ENCODE measurements around the gene MYL10. TPM values are rescaled to one million over a fixed set of nuclear protein-coding genes. Genes with fewer than 3 reads are reported as not detected.

MYL10 gene
- total and polyA plus RNA-seq, 2 of the 13 experiments (the other 11 are each of a cell fraction or from before 2014, with no cell fraction given) = not detected

- in situ Hi-C loops (cut with HindIII; ENCODE audit: extremely low pct_ligation_motif_present, low pct_unique_long_range_greater_than_20kb) = no loop called here
- Histone ChIP-seq H3K79me2 (ENCODE audit: insufficient read depth, low read length) (no peaks in the 10 kb centered on the region), H3K4me1 (ENCODE audit: insufficient read depth, low read length) (0 out of 2 replicates have a peak, but pooled peaks cover 4% of the 10 kb centered on the region), H3K27me3 (ENCODE audit: control insufficient read depth in 1 of 2, insufficient read depth in 2 of 2, low read length in 2 of 2) (peaks cover 4 to 38% of the 10 kb centered on the region in 2 experiments; a peak in 3 of 5 replicates), H3K4me2 (ENCODE audit: low read depth, low read length) (no peak overlapping the region), H3K27ac (ENCODE audit: extremely low read length, insufficient read depth, low read length) (no peak overlapping the region), H3K9ac (ENCODE audit: insufficient read depth, low read depth, low read length) (no peak overlapping the region), H3K4me3 (replicated peaks in 1 of 3; ENCODE audit: insufficient read depth in 1 of 3, low read depth in 2 of 3, low read length in 3 of 3) (no peak overlapping the region), H3K9me3 (ENCODE audit: low read length) (no peaks in the 10 kb centered on the region), H2AFZ (ENCODE audit: low read length) (no peak overlapping the region), H3K36me3 (replicated peaks in 1 of 2; ENCODE audit: control insufficient read depth in 1 of 2, insufficient read depth in 2 of 2, low read length in 2 of 2) (no peaks in the 10 kb centered on the region), H4K20me1 (ENCODE audit: insufficient read depth, low read length) (no peaks in the 10 kb centered on the region)
- ATAC-seq (peak; percentile 41), FAIRE-seq (no peak), DNase-seq (ENCODE audit: low spot score) (no peak)
- POLR2A ChIA-PET = no interaction called here
- BruUV-seq (replicated peaks) = no TSS peak
- intact Hi-C loops (cut with micrococcal nuclease; ENCODE audit: unreplicated experiment) = no loop called here
- no peak for TF ChIP-seq ZNF891 (CRISPR knock-in tag; IDR thresholded peaks at IDR 0.05)
- no peak for TF ChIP-seq KLF9 (CRISPR knock-in tag; IDR thresholded peaks at IDR 0.05; ENCODE audit: low read depth)
- no peak for TF ChIP-seq TBL1XR1 (IDR thresholded peaks at IDR 0.05; ENCODE audit: borderline replicate concordance, low read length, partially characterized antibody)
- TF ChIP-seq, protein P1, sequence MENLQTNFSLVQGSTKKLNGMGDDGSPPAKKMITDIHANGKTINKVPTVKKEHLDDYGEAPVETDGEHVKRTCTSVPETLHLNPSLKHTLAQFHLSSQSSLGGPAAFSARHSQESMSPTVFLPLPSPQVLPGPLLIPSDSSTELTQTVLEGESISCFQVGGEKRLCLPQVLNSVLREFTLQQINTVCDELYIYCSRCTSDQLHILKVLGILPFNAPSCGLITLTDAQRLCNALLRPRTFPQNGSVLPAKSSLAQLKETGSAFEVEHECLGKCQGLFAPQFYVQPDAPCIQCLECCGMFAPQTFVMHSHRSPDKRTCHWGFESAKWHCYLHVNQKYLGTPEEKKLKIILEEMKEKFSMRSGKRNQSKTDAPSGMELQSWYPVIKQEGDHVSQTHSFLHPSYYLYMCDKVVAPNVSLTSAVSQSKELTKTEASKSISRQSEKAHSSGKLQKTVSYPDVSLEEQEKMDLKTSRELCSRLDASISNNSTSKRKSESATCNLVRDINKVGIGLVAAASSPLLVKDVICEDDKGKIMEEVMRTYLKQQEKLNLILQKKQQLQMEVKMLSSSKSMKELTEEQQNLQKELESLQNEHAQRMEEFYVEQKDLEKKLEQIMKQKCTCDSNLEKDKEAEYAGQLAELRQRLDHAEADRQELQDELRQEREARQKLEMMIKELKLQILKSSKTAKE (CRISPR knock-in tag; IDR thresholded peaks at IDR 0.05; ENCODE audit: borderline replicate concordance) = no peak
- no peak for TF ChIP-seq HNRNPLL (IDR thresholded peaks at IDR 0.05; ENCODE audit: low read depth, low read length, poor library complexity, severe bottlenecking)
- TF ChIP-seq NCOA2 (CRISPR knock-in tag; IDR thresholded peaks at IDR 0.05) = no peak
- no peak for TF ChIP-seq TRIM22 (IDR thresholded peaks at IDR 0.05)
- TF ChIP-seq, protein P2, sequence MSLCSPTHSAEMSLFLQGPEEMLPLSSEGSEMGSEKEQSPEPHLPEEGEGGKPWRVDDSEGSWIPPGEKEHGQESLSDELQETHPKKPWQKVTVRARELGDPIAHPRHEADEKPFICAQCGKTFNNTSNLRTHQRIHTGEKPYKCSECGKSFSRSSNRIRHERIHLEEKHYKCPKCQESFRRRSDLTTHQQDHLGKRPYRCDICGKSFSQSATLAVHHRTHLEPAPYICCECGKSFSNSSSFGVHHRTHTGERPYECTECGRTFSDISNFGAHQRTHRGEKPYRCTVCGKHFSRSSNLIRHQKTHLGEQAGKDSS (CRISPR knock-in tag; IDR thresholded peaks at IDR 0.05; ENCODE audit: borderline replicate concordance, low read depth) = no peak
- no peak for TF ChIP-seq RBFOX2 (IDR thresholded peaks at IDR 0.05; ENCODE audit: low read depth, low read length)
- TF ChIP-seq, protein P3, sequence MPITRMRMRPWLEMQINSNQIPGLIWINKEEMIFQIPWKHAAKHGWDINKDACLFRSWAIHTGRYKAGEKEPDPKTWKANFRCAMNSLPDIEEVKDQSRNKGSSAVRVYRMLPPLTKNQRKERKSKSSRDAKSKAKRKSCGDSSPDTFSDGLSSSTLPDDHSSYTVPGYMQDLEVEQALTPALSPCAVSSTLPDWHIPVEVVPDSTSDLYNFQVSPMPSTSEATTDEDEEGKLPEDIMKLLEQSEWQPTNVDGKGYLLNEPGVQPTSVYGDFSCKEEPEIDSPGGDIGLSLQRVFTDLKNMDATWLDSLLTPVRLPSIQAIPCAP (CRISPR knock-in tag; IDR thresholded peaks at IDR 0.05; ENCODE audit: low read depth) = no peak
- TF ChIP-seq ZNF766 (CRISPR knock-in tag; IDR thresholded peaks at IDR 0.05; ENCODE audit: borderline replicate concordance) = no peak
- no peak for TF ChIP-seq NPAS2 (CRISPR knock-in tag; IDR thresholded peaks at IDR 0.05; ENCODE audit: borderline replicate concordance)
- no peak for TF ChIP-seq FOXK1 (CRISPR knock-in tag; IDR thresholded peaks at IDR 0.05; ENCODE audit: borderline replicate concordance, low read depth)
- CTCF ChIA-PET (ENCODE audit: low intra/inter-chr PET ratio, low total read pairs) = no interaction called here
- WGBS (ENCODE audit: low lambda C conversion rate) = 42% methylated on average over 16 of the region's 23 CpGs
Measured at GRCh38 chr7:101624246-101625001, 4.7 kb downstream of the MYL10 start.

All from HepG2 (cell line).